HG03039 (cell line): Measurements from ENCODE around the gene CASZ1.

Experiments
- ATAC-seq: cut with Tn5 transposase; IDR thresholded peaks from one replicate; pipeline ENCODE4 v1.9.1; 2021; ENCODE audit warnings: mild to moderate bottlenecking, moderate library complexity; ENCODE audit not compliant: unreplicated experiment

The CASZ1 gene

GRCh38 chr1:10823000-10823401 is 26.6 kb upstream of the CASZ1 start:
- no peak for ATAC-seq

- no peak for ATAC-seq
Measured at GRCh38 chr1:10821388-10821787, 24.9 kb upstream of the CASZ1 start.

- ATAC-seq, result no peak
Measured at GRCh38 chr1:10820422-10820821, 24.0 kb upstream of the CASZ1 start.

- no peak for ATAC-seq
Measured at GRCh38 chr1:10819198-10819901, 22.9 kb upstream of the CASZ1 start.

GRCh38 chr1:10818262-10819197 is 22.1 kb upstream of the CASZ1 start:
- no peak for ATAC-seq

- ATAC-seq, result no peak
Measured at GRCh38 chr1:10816743-10817369, 20.4 kb upstream of the CASZ1 start.

- no peak for ATAC-seq
Measured at GRCh38 chr1:10816233-10816632, 19.8 kb upstream of the CASZ1 start.

- no peak for ATAC-seq
Measured at GRCh38 chr1:10815858-10816195, 19.4 kb upstream of the CASZ1 start.

GRCh38 chr1:10814976-10815857 is 18.8 kb upstream of the CASZ1 start:
- ATAC-seq, result no peak

- ATAC-seq, result no peak
Measured at GRCh38 chr1:10814312-10814711, 17.9 kb upstream of the CASZ1 start.

GRCh38 chr1:10813799-10814198 is 17.4 kb upstream of the CASZ1 start:
- no peak for ATAC-seq

- ATAC-seq, result no peak
Measured at GRCh38 chr1:10812387-10812915, 16.0 kb upstream of the CASZ1 start.

- no peak for ATAC-seq
Measured at GRCh38 chr1:10808441-10808840, 12.0 kb upstream of the CASZ1 start.

- ATAC-seq, result no peak
Measured at GRCh38 chr1:10806966-10807365, 10.5 kb upstream of the CASZ1 start.

- no peak for ATAC-seq
Measured at GRCh38 chr1:10803971-10804820, 7.8 kb upstream of the CASZ1 start.

GRCh38 chr1:10802944-10803715 is 6.7 kb upstream of the CASZ1 start:
- ATAC-seq, result no peak

- ATAC-seq, result no peak
Measured at GRCh38 chr1:10800778-10801177, 4.3 kb upstream of the CASZ1 start.

- ATAC-seq, result no peak
Measured at GRCh38 chr1:10799726-10800125, 3.3 kb upstream of the CASZ1 start.
